HepG2 (cell line): ENCODE data around the gene IRX3. TPM values are rescaled to one million over a fixed set of nuclear protein-coding genes. Genes with fewer than 3 reads are reported as not detected.

Source experiments
- AGO1 ChIP-seq: fragments of 200-400 bp; formaldehyde crosslinking; IDR thresholded peaks from 2 replicates; pipeline ENCODE4 v1.6.1; 2017; ENCODE audit warnings: mild to moderate bottlenecking, low read depth, low read length, moderate library complexity; ENCODE audit not compliant: poor library complexity, severe bottlenecking
- ARNTL ChIP-seq: sonication (generic); formaldehyde crosslinking; IDR thresholded peaks from 2 replicates; pipeline ENCODE4 v1.4.0; 2020; ENCODE audit warnings: mild to moderate bottlenecking, missing genetic modification reagents
- DR1 ChIP-seq: sonication (generic); formaldehyde crosslinking; IDR thresholded peaks from 2 replicates; pipeline ENCODE4 v1.8.0; 2021; ENCODE audit warnings: mild to moderate bottlenecking, missing genetic modification reagents, inconsistent platforms
- JUND ChIP-seq: sonication (generic); formaldehyde crosslinking; IDR thresholded peaks from 2 replicates; pipeline ENCODE4 v1.8.0; 2022; ENCODE audit warnings: mild to moderate bottlenecking, missing genetic modification reagents
- KMT2B ChIP-seq: IDR thresholded peaks from 2 replicates; pipeline ENCODE4 v1.6.1; 2016; ENCODE audit warnings: missing genetic modification reagents, missing compliant biosample characterization
- NPAS2 ChIP-seq: sonication (generic); formaldehyde crosslinking; IDR thresholded peaks from 2 replicates; pipeline ENCODE4 v1.8.0; 2022; ENCODE audit warnings: mild to moderate bottlenecking, missing genetic modification reagents, borderline replicate concordance
- NR2F1 ChIP-seq, 2 experiments: fragments of 450-650 bp in 1 of 2; formaldehyde crosslinking in 1 of 2; IDR thresholded peaks; 2 replicates each; pipeline versions ENCODE4 v1.5.0 to v1.6.1; 2016 to 2020; ENCODE audit warnings: mild to moderate bottlenecking in 1 of 2, missing compliant biosample characterization in 1 of 2, missing genetic modification reagents in 1 of 2, moderate library complexity in 1 of 2
- PRPF4 ChIP-seq: fragments of 200-400 bp; formaldehyde crosslinking; IDR thresholded peaks from 2 replicates; pipeline ENCODE4 v1.6.1; 2016; ENCODE audit warnings: low read length, low read depth; ENCODE audit not compliant: poor library complexity, severe bottlenecking
- RAD51 ChIP-seq: fragments of 450-650 bp; IDR thresholded peaks from 2 replicates; pipeline ENCODE4 v1.6.1; 2016; ENCODE audit warnings: borderline replicate concordance
- SALL1 ChIP-seq: sonication (generic); formaldehyde crosslinking; IDR thresholded peaks from 2 replicates; pipeline ENCODE4 v1.8.0; 2022; ENCODE audit warnings: mild to moderate bottlenecking, missing genetic modification reagents
- SCMH1 ChIP-seq: sonication (generic); formaldehyde crosslinking; IDR thresholded peaks from 2 replicates; pipeline ENCODE4 v1.9.0; 2021; ENCODE audit warnings: missing genetic modification reagents, mild to moderate bottlenecking, borderline replicate concordance
- SSRP1 ChIP-seq: IDR thresholded peaks from 2 replicates; pipeline ENCODE4 v1.6.1; 2016; ENCODE audit warnings: control low read depth
- ZNF3 ChIP-seq: IDR thresholded peaks from 2 replicates; pipeline ENCODE4 v1.7.0; 2017; ENCODE audit warnings: inconsistent platforms
- ZNF747 ChIP-seq: sonication (generic); formaldehyde crosslinking; IDR thresholded peaks from 2 replicates; pipeline ENCODE4 v1.8.1; 2023; ENCODE audit warnings: missing genetic modification reagents, mild to moderate bottlenecking, borderline replicate concordance
- polyA plus RNA-seq, 8 experiments: library from polyadenylated mRNA; depleted of rRNA in 3 of 8; stranded (reverse) in 7 of 8; unstranded in 1 of 8; fragments of >200 nt; fragmentation: Illumina TruSeq in 4 of 8; extraction: Trizol in 4 of 8; gene quantifications; 2 replicates each; pipeline versions ENCODE4 v1.2.1 to v1.2.3, GENCODE V29; 2011 to 2016; ENCODE audit warnings: low read depth in 4 of 8, missing spikeins in 1 of 8, mixed read lengths in 1 of 8; ENCODE audit not compliant: insufficient read depth in 1 of 8
- total RNA-seq, 5 experiments: library from RNA; depleted of rRNA; stranded (reverse); fragments of >200 nt; fragmentation: Illumina TruSeq; extraction: Trizol; gene quantifications; 2 replicates each; pipeline ENCODE4 v1.2.3, GENCODE V29; 2016; ENCODE audit warnings: low read depth in 1 of 5
- TF ChIP-seq, protein P1 (sequence below): sonication (generic); formaldehyde crosslinking; IDR thresholded peaks from 2 replicates; pipeline ENCODE4 v1.5.0; 2020; ENCODE audit warnings: mild to moderate bottlenecking, missing genetic modification reagents
- TF ChIP-seq, protein P2 (sequence below), 2 experiments: sonication (generic) in 1 of 2; formaldehyde crosslinking in 1 of 2; IDR thresholded peaks; 2 replicates each; pipeline versions ENCODE4 v1.6.1 to v1.9.0; 2014 to 2022; ENCODE audit warnings: antibody characterized with exemption in 1 of 2, borderline replicate concordance in 1 of 2, inconsistent platforms in 1 of 2, low read depth in 1 of 2, missing genetic modification reagents in 1 of 2
- TF ChIP-seq, protein P3 (sequence below): sonication (generic); formaldehyde crosslinking; IDR thresholded peaks from 2 replicates; pipeline ENCODE4 v1.8.0; 2022; ENCODE audit warnings: missing genetic modification reagents, mild to moderate bottlenecking, borderline replicate concordance
- TF ChIP-seq, protein P4 (sequence below): sonication (generic); formaldehyde crosslinking; IDR thresholded peaks from 2 replicates; pipeline ENCODE4 v1.4.0; 2020; ENCODE audit warnings: missing genetic modification reagents

The IRX3 gene
- total and polyA plus RNA-seq, 2 of the 13 experiments (the other 11 are each of a cell fraction or from before 2014, with no cell fraction given) = 9.2 to 16.4 TPM

DNA sequence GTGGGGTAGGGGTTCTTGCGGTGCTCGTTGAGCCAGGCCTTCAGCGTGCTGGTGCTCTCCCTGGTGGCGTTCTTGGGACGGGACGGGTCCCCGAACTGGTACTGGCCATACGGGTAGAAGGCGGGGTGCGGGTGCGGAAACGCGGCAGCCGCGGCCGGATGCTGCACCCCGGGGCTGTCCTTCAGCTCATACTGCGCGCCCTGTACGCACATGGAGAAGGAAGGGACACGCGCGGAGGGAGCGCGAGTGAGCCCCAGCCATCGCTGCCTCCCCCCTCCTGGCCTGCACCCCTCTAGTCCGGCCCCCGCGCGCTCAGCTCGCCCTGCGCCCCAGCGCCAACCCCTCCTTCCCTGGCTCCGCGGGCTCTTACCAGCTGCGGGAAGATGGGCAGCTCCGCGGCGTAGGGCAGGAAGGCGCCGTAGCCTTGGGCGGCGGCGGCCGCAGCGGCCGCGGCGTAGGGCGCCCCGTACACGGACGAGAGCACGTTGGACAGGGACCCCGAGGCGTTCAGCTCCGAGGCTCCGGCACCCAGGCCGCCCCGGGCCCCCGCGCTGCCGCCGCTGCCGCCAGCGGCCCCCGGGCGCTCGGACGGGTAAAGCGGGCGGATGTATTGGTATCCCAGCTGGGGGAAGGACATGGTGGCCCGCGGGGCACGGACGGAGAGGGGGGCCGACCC lies 1.0 kb downstream of the IRX3 start (continued):
- TF ChIP-seq, protein P1, sequence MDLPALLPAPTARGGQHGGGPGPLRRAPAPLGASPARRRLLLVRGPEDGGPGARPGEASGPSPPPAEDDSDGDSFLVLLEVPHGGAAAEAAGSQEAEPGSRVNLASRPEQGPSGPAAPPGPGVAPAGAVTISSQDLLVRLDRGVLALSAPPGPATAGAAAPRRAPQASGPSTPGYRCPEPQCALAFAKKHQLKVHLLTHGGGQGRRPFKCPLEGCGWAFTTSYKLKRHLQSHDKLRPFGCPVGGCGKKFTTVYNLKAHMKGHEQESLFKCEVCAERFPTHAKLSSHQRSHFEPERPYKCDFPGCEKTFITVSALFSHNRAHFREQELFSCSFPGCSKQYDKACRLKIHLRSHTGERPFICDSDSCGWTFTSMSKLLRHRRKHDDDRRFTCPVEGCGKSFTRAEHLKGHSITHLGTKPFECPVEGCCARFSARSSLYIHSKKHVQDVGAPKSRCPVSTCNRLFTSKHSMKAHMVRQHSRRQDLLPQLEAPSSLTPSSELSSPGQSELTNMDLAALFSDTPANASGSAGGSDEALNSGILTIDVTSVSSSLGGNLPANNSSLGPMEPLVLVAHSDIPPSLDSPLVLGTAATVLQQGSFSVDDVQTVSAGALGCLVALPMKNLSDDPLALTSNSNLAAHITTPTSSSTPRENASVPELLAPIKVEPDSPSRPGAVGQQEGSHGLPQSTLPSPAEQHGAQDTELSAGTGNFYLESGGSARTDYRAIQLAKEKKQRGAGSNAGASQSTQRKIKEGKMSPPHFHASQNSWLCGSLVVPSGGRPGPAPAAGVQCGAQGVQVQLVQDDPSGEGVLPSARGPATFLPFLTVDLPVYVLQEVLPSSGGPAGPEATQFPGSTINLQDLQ = no peak
- no peak for TF ChIP-seq NR2F1 (CRISPR knock-in tag; IDR thresholded peaks at IDR 0.05)
- no peak for TF ChIP-seq ZNF747 (CRISPR knock-in tag)
- TF ChIP-seq JUND = no peak
- no peak for TF ChIP-seq SSRP1 (CRISPR knock-in tag)
- TF ChIP-seq, protein P2, sequence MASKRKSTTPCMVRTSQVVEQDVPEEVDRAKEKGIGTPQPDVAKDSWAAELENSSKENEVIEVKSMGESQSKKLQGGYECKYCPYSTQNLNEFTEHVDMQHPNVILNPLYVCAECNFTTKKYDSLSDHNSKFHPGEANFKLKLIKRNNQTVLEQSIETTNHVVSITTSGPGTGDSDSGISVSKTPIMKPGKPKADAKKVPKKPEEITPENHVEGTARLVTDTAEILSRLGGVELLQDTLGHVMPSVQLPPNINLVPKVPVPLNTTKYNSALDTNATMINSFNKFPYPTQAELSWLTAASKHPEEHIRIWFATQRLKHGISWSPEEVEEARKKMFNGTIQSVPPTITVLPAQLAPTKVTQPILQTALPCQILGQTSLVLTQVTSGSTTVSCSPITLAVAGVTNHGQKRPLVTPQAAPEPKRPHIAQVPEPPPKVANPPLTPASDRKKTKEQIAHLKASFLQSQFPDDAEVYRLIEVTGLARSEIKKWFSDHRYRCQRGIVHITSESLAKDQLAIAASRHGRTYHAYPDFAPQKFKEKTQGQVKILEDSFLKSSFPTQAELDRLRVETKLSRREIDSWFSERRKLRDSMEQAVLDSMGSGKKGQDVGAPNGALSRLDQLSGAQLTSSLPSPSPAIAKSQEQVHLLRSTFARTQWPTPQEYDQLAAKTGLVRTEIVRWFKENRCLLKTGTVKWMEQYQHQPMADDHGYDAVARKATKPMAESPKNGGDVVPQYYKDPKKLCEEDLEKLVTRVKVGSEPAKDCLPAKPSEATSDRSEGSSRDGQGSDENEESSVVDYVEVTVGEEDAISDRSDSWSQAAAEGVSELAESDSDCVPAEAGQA (IDR thresholded peaks at IDR 0.05; ENCODE audit: low read depth) = no peak
- TF ChIP-seq, protein P2 (CRISPR knock-in tag; IDR thresholded peaks at IDR 0.05; ENCODE audit: borderline replicate concordance) = no peak
- TF ChIP-seq AGO1 = no peak
- no peak for TF ChIP-seq KMT2B (CRISPR knock-in tag)
- TF ChIP-seq DR1 (CRISPR knock-in tag) = no peak
- TF ChIP-seq RAD51 = no peak
- no peak for TF ChIP-seq ZNF3 (CRISPR knock-in tag)
- TF ChIP-seq SCMH1 (CRISPR knock-in tag) = no peak
- no peak for TF ChIP-seq NPAS2
- TF ChIP-seq, protein P3, sequence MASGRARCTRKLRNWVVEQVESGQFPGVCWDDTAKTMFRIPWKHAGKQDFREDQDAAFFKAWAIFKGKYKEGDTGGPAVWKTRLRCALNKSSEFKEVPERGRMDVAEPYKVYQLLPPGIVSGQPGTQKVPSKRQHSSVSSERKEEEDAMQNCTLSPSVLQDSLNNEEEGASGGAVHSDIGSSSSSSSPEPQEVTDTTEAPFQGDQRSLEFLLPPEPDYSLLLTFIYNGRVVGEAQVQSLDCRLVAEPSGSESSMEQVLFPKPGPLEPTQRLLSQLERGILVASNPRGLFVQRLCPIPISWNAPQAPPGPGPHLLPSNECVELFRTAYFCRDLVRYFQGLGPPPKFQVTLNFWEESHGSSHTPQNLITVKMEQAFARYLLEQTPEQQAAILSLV = no peak
- TF ChIP-seq ARNTL (CRISPR knock-in tag) = no peak
- no peak; the same call in 1 of the 2 replicates for TF ChIP-seq SALL1
- TF ChIP-seq, protein P4, sequence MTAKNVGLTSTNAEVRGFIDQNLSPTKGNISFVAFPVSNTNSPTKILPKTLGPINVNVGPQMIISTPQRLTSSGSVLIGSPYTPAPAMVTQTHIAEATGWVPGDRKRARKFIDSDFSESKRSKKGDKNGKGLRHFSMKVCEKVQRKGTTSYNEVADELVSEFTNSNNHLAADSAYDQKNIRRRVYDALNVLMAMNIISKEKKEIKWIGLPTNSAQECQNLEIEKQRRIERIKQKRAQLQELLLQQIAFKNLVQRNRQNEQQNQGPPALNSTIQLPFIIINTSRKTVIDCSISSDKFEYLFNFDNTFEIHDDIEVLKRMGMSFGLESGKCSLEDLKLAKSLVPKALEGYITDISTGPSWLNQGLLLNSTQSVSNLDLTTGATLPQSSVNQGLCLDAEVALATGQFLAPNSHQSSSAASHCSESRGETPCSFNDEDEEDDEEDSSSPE (CRISPR knock-in tag) = 0 out of 2 replicates have a peak, but pooled peaks have one; percentile 35
- no peak for TF ChIP-seq PRPF4
